Upper lobe of left lung (tissue), 4 donors: ENCODE results near the gene PBX2.

Source experiments
- EP300 ChIP-seq, 4 donors: sonication (generic); formaldehyde crosslinking; IDR thresholded peaks; one replicate each; pipeline ENCODE4 v1.5.1; 2017; ENCODE audit warnings: antibody characterized with exemption in 4 of 4, control low read depth in 2 of 4
- POLR2A ChIP-seq, 4 donors: fragments of 450-650 bp; IDR thresholded peaks; one replicate each; pipeline ENCODE4 v1.5.1; 2016 to 2017; ENCODE audit warnings: antibody characterized with exemption in 4 of 4, mild to moderate bottlenecking in 2 of 4

DNA sequence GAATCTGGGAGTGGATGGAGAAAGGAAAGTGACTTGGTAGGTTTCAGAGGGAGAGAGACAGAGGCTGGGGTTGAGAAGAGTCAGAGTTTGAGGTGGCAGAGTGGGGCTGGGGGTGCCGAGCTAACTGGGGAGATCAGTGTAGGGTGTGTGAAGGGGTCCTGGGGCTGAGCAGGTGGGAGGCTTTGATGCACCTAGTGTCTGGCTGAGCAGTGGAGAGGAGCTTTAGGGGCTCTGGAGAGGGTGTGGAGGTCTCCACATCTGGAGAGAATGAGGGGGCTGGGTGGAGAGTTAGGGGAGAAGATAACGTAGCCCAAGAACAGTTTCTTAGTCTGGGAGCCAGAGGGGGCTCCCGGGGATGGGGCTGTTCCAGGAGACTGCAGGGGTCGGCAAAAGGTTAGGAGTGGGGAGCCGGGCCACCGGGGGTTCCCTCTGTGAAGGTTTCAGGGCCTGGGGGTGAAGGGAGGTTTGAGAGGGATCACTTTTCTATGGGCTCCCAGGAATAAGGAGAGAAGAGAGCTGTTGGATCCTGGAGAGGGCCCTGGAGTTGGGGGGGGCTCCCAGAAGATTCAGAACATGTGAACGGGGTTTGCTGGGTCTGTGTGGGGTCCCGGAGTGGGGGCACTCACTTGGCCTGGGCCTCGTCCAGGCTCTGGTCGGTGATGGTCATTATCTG is 797 bp downstream of the PBX2 start:
- TF ChIP-seq POLR2A (IDR thresholded peaks at IDR 0.05) (no peak), EP300 (IDR thresholded peaks at IDR 0.05) (no peak)
